ENCODE results near the gene MAGEL2.

DNA sequence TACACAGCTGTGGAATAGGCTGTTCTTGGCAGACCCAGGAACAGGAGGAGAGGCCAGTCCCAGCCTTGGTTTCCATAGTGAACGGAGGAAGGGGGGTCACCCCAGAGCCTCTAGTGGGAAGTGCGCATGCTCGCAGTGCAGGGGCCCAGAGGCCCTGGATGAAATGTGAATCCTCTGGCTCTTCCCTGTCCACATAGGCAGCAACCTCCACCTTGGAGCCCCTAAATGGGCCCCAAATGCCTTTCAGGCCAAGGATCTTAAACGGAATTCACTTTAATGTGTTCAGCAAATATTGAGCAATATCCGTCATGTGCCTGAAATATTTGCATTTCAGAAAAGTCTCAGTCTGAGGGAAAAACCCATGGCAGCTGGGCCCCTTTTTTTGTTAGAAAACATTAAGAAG, 42.8 kb upstream of the MAGEL2 start:
- TF ChIP-seq, protein P1, sequence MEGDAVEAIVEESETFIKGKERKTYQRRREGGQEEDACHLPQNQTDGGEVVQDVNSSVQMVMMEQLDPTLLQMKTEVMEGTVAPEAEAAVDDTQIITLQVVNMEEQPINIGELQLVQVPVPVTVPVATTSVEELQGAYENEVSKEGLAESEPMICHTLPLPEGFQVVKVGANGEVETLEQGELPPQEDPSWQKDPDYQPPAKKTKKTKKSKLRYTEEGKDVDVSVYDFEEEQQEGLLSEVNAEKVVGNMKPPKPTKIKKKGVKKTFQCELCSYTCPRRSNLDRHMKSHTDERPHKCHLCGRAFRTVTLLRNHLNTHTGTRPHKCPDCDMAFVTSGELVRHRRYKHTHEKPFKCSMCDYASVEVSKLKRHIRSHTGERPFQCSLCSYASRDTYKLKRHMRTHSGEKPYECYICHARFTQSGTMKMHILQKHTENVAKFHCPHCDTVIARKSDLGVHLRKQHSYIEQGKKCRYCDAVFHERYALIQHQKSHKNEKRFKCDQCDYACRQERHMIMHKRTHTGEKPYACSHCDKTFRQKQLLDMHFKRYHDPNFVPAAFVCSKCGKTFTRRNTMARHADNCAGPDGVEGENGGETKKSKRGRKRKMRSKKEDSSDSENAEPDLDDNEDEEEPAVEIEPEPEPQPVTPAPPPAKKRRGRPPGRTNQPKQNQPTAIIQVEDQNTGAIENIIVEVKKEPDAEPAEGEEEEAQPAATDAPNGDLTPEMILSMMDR (IDR thresholded peaks at IDR 0.05), result no peak
- no peak for TF ChIP-seq POLR2A (IDR thresholded peaks at IDR 0.05)

Data from body of pancreas (tissue), 4 donors.